ENCODE data around the gene FTCD. TPM values are rescaled to one million over a fixed set of nuclear protein-coding genes. Genes with fewer than 3 reads are reported as not detected.

Gene FTCD
- total RNA-seq, 1 experiment from 2014 or later: 0.40 TPM

DNA sequence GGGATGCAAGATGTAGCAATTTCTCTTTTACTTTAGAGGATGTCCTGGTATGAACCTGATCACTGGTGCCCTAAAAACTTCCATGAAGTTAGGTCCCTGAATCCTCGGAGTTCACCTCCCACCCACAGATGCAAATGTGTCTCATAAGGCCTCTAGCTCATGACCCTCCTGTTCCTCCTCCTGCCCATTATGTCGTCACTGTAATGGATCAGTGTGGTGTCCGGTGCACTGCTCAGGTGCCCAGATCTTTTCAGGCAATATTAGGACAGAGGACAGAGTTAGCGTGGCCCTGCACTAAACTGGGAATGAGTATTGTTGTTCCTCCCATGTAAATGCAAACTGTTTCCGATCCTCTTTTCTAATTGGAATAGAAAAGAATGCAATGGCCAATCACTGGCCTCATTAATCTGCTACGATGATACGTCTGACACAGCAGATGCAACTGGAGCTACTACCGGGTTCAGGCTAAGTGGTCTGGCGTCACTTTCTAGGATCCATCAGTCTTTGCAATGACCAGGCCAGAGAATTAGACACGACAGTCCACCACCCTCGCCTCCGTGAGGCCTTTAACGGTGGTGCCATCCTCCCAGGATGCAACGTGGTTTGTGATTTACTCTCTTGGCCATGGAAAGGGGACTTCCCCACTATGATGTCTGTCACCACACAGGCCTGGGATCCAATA is 60.8 kb downstream of the FTCD start:
- Histone ChIP-seq H3K4me1 (ENCODE audit: insufficient read depth, low read length) (peaks cover 8% of the 10 kb centered on the region; the same call in 1 of the 2 replicates), H3K4me2 (ENCODE audit: low read length) (no peak overlapping the region), H2AFZ (ENCODE audit: low read length) (no peak overlapping the region), H3F3A (ENCODE audit: low read length, unreplicated experiment) (no peaks in the 10 kb centered on the region), H4K20me1 (ENCODE audit: low read length) (no peaks in the 10 kb centered on the region), H3K9ac (ENCODE audit: low read length) (no peak overlapping the region), H3K27me3 (ENCODE audit: low read length) (no peaks in the 10 kb centered on the region), H3K27ac (ENCODE audit: low read length) (no peak overlapping the region), H3K36me3 (ENCODE audit: low read depth, low read length) (no peaks in the 10 kb centered on the region), H3K9me2 (replicated peaks; ENCODE audit: low read length) (no peaks in the 10 kb centered on the region), H3K79me2 (ENCODE audit: low read length) (peaks cover 10% of the 10 kb centered on the region), H3K4me3 (ENCODE audit: low read length) (no peak overlapping the region), H3K9me3 (ENCODE audit: low read length) (no peaks in the 10 kb centered on the region)
- no TSS peak for BruUV-seq (replicated peaks)
- ChIA-PET POLR2A (ENCODE audit: unreplicated experiment) (no interaction called here), CTCF (interaction anchor here (0.7 kb wide), 1 partner anchor 124 kb away, joined by 3 read pairs; no protein-coding TSS in a partner anchor)
- TF ChIP-seq EZH2 (IDR thresholded peaks at IDR 0.05; ENCODE audit: low read length, unreplicated experiment) (no peak), EZH2phosphoT487 (IDR thresholded peaks at IDR 0.05; ENCODE audit: borderline replicate concordance, low read length) (no peak)
- TF ChIP-seq, protein P1, sequence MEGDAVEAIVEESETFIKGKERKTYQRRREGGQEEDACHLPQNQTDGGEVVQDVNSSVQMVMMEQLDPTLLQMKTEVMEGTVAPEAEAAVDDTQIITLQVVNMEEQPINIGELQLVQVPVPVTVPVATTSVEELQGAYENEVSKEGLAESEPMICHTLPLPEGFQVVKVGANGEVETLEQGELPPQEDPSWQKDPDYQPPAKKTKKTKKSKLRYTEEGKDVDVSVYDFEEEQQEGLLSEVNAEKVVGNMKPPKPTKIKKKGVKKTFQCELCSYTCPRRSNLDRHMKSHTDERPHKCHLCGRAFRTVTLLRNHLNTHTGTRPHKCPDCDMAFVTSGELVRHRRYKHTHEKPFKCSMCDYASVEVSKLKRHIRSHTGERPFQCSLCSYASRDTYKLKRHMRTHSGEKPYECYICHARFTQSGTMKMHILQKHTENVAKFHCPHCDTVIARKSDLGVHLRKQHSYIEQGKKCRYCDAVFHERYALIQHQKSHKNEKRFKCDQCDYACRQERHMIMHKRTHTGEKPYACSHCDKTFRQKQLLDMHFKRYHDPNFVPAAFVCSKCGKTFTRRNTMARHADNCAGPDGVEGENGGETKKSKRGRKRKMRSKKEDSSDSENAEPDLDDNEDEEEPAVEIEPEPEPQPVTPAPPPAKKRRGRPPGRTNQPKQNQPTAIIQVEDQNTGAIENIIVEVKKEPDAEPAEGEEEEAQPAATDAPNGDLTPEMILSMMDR (conservative IDR thresholded peaks at IDR 0.05; ENCODE audit: low read depth, low read length): no peak
- intact Hi-C loops (cut with micrococcal nuclease): loop anchor here (5.0 kb wide), 1 partner anchor 32 kb away; no protein-coding TSS in a partner anchor
- DNase-seq (no peak), ATAC-seq (no peak)

DNA sequence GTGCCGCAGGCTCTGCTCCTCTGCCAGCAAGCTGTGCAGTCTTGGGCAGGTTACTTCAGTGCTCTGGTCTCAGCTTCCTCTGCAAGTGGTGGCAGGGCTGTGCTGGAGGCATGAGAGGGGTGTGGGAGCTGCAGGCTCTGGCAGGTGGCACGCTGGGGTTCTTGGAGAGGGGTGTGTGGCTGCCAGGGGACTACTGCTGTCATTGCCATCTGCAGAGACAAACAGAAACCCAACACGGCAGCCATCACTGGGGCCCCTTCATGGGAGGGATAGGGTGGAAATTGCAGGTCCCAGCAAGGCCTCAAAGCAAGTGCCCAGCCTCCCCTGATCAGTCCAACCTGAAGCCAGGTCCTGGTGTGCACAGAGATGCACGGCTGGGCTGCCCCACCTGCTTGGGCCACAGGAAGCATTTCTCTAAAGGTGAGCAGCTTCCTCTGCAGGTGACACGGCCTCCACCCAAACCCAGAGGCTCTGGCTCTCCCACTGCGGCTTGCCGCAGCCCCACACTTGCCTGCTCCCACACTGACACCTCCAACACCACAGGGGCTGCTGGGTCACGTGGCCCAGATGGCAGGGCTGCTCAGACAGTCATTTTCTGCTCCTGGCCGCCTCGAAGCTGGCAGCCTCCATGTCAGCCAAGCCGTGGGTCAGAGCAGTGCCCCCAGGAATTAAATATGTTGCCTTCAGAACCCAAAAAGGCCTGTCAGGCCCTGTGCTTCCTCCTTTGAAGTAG is 61.5 kb downstream of the FTCD start:
- TF ChIP-seq EZH2 (IDR thresholded peaks at IDR 0.05; ENCODE audit: low read length, unreplicated experiment) (no peak), EZH2phosphoT487 (IDR thresholded peaks at IDR 0.05; ENCODE audit: borderline replicate concordance, low read length) (no peak)
- TF ChIP-seq, protein P1 (conservative IDR thresholded peaks at IDR 0.05; ENCODE audit: low read depth, low read length): no peak
- ChIA-PET POLR2A (ENCODE audit: unreplicated experiment) (no interaction called here), CTCF (interaction anchor here (0.7 kb wide), 1 partner anchor 123 kb away, joined by 3 read pairs; no protein-coding TSS in a partner anchor)
- Histone ChIP-seq H3K36me3 (ENCODE audit: low read depth, low read length) (no peaks in the 10 kb centered on the region), H3K9me2 (replicated peaks; ENCODE audit: low read length) (no peaks in the 10 kb centered on the region), H3F3A (ENCODE audit: low read length, unreplicated experiment) (no peaks in the 10 kb centered on the region), H3K4me2 (ENCODE audit: low read length) (no peak overlapping the region), H3K4me1 (ENCODE audit: insufficient read depth, low read length) (peaks cover 8% of the 10 kb centered on the region; the same call in 1 of the 2 replicates), H3K4me3 (ENCODE audit: low read length) (no peak overlapping the region), H2AFZ (ENCODE audit: low read length) (no peak overlapping the region), H3K79me2 (ENCODE audit: low read length) (peaks cover 3% of the 10 kb centered on the region), H4K20me1 (ENCODE audit: low read length) (no peaks in the 10 kb centered on the region), H3K9ac (ENCODE audit: low read length) (no peak overlapping the region), H3K27ac (ENCODE audit: low read length) (no peak overlapping the region), H3K27me3 (ENCODE audit: low read length) (no peaks in the 10 kb centered on the region), H3K9me3 (ENCODE audit: low read length) (no peaks in the 10 kb centered on the region)
- no peak for ATAC-seq
- DNase-seq: no peak
- intact Hi-C loops (cut with micrococcal nuclease): no loop called here
- BruUV-seq (replicated peaks): no TSS peak
